HepG2 (cell line): ENCODE data around the gene SNX9. TPM values are rescaled to one million over a fixed set of nuclear protein-coding genes. Genes with fewer than 3 reads are reported as not detected.
A peak's percentile ranks its signal among the peaks of the same experiment; 100 is the strongest.

Source experiments
- ADNP ChIP-seq: sonication (generic); formaldehyde crosslinking; IDR thresholded peaks from 2 replicates; pipeline ENCODE4 v1.4.0; 2020; ENCODE audit warnings: missing genetic modification reagents
- EP300 ChIP-seq, 3 experiments: sonication (generic) in 1 of 3; formaldehyde crosslinking in 1 of 3; IDR thresholded peaks; 2 replicates each; pipeline versions ENCODE4 v1.5.1 to v1.6.1; 2011 to 2020; ENCODE audit warnings: low read depth in 2 of 3, low read length in 2 of 3, borderline replicate concordance in 1 of 3, improper control_type of control experiment in 1 of 3, mild to moderate bottlenecking in 1 of 3, missing genetic modification reagents in 1 of 3, moderate library complexity in 1 of 3
- FOSL1 ChIP-seq: sonication (generic); formaldehyde crosslinking; IDR thresholded peaks from 2 replicates; pipeline ENCODE4 v1.9.0; 2021; ENCODE audit warnings: missing genetic modification reagents, borderline replicate concordance
- MZF1 ChIP-seq: sonication (generic); formaldehyde crosslinking; IDR thresholded peaks from 2 replicates; pipeline ENCODE4 v1.8.1; 2023; ENCODE audit warnings: mild to moderate bottlenecking, missing genetic modification reagents, borderline replicate concordance
- ONECUT2 ChIP-seq: sonication (generic); formaldehyde crosslinking; IDR thresholded peaks from 2 replicates; pipeline ENCODE4 v1.4.0; 2020; ENCODE audit warnings: missing genetic modification reagents
- REPIN1 ChIP-seq: sonication (generic); formaldehyde crosslinking; IDR thresholded peaks from 2 replicates; pipeline ENCODE4 v1.8.0; 2022; ENCODE audit warnings: missing genetic modification reagents, low read depth, mild to moderate bottlenecking, borderline replicate concordance
- SOX6 ChIP-seq, 2 experiments: fragments of 450-650 bp in 1 of 2; sonication (generic) in 1 of 2; formaldehyde crosslinking in 1 of 2; IDR thresholded peaks; 2 replicates each; pipeline versions ENCODE4 v1.4.0 to v1.6.1; 2017 to 2020; ENCODE audit warnings: antibody characterized with exemption in 1 of 2, mild to moderate bottlenecking in 1 of 2, missing genetic modification reagents in 1 of 2
- SP2 ChIP-seq: sonication (generic); formaldehyde crosslinking; IDR thresholded peaks from 2 replicates; pipeline ENCODE4 v1.5.1; 2020; ENCODE audit warnings: mild to moderate bottlenecking, missing genetic modification reagents
- ZNF256 ChIP-seq: sonication (generic); formaldehyde crosslinking; conservative IDR thresholded peaks from 2 replicates; pipeline ENCODE4 v1.4.0; 2020; ENCODE audit warnings: missing genetic modification reagents
- ZNF335 ChIP-seq: sonication (generic); formaldehyde crosslinking; IDR thresholded peaks from 2 replicates; pipeline ENCODE4 v1.4.0; 2020; ENCODE audit warnings: missing genetic modification reagents
- ZNF564 ChIP-seq: sonication (generic); formaldehyde crosslinking; IDR thresholded peaks from 2 replicates; pipeline ENCODE4 v1.8.1; 2023; ENCODE audit warnings: mild to moderate bottlenecking, missing genetic modification reagents
- ZNF724P ChIP-seq: sonication (generic); formaldehyde crosslinking; IDR thresholded peaks from 2 replicates; pipeline ENCODE4 v1.8.0; 2022; ENCODE audit warnings: missing genetic modification reagents, borderline replicate concordance
- ZNF883 ChIP-seq: sonication (generic); formaldehyde crosslinking; IDR thresholded peaks from 2 replicates; pipeline ENCODE4 v1.5.1; 2020; ENCODE audit warnings: mild to moderate bottlenecking, missing genetic modification reagents; ENCODE audit errors: not compliant biosample characterization
- polyA plus RNA-seq, 8 experiments: library from polyadenylated mRNA; depleted of rRNA in 3 of 8; stranded (reverse) in 7 of 8; unstranded in 1 of 8; fragments of >200 nt; fragmentation: Illumina TruSeq in 4 of 8; extraction: Trizol in 4 of 8; gene quantifications; 2 replicates each; pipeline versions ENCODE4 v1.2.1 to v1.2.3, GENCODE V29; 2011 to 2016; ENCODE audit warnings: low read depth in 4 of 8, missing spikeins in 1 of 8, mixed read lengths in 1 of 8; ENCODE audit not compliant: insufficient read depth in 1 of 8
- total RNA-seq, 5 experiments: library from RNA; depleted of rRNA; stranded (reverse); fragments of >200 nt; fragmentation: Illumina TruSeq; extraction: Trizol; gene quantifications; 2 replicates each; pipeline ENCODE4 v1.2.3, GENCODE V29; 2016; ENCODE audit warnings: low read depth in 1 of 5
- TF ChIP-seq, protein P1 (sequence below): sonication (generic); formaldehyde crosslinking; IDR thresholded peaks from 2 replicates; pipeline ENCODE4 v1.9.0; 2021; ENCODE audit warnings: missing genetic modification reagents, borderline replicate concordance
- TF ChIP-seq, protein P2 (sequence below): sonication (generic); formaldehyde crosslinking; IDR thresholded peaks from 2 replicates; pipeline ENCODE4 v1.4.0; 2020; ENCODE audit warnings: low read depth, mild to moderate bottlenecking, missing genetic modification reagents
- TF ChIP-seq, protein P3 (sequence below): sonication (generic); formaldehyde crosslinking; IDR thresholded peaks from 2 replicates; pipeline ENCODE4 v1.4.0; 2020; ENCODE audit warnings: missing genetic modification reagents, borderline replicate concordance
- TF ChIP-seq, protein P4 (sequence below): sonication (generic); formaldehyde crosslinking; IDR thresholded peaks from 2 replicates; pipeline ENCODE4 v1.4.0; 2020; ENCODE audit warnings: missing genetic modification reagents; ENCODE audit errors: not compliant biosample characterization

SNX9 gene
- total and polyA plus RNA-seq, 2 of the 13 experiments (the other 11 are each of a cell fraction or from before 2014, with no cell fraction given): 21.9 to 36.0 TPM

DNA sequence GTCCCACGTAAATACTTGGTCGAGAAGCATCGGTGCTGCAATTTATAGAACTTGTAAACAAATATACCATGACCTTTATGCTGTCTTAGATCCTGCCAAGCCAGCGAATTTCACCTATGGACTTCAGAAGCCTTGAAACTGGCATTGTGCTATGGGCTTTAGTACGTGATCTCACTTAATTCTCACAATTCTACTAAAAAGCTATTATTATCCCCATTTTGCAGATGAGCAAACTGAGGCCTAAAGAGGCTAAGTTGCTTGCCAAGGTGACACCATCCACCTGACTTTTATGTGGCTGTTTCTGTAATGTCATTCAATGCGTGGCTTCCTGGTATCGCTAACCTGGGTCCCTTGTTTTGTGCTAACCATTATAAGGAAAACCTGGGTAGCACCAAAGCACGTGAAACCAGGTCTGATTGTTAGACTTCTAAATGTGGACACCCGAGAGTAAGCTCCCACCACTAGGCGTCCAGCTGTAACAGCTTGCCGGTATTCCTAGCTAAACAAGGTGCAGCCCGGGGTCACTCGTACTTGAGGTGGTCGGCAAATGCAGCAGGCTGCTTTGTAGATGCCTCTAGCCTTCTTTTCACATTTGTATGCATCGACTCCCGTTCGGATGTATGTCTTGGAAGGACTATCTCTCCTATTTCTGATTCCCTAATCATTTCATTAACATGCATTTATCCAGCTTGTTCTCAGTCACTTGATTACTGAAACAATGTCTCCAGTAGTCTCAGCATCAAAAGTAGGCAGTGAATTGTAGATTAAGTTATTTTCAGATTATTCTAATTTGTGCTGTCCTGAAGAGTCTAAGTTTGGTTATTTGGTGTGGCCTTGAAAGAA is 159.7 kb downstream of the SNX9 start (continued):
- TF ChIP-seq, protein P1, sequence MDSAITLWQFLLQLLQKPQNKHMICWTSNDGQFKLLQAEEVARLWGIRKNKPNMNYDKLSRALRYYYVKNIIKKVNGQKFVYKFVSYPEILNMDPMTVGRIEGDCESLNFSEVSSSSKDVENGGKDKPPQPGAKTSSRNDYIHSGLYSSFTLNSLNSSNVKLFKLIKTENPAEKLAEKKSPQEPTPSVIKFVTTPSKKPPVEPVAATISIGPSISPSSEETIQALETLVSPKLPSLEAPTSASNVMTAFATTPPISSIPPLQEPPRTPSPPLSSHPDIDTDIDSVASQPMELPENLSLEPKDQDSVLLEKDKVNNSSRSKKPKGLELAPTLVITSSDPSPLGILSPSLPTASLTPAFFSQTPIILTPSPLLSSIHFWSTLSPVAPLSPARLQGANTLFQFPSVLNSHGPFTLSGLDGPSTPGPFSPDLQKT (CRISPR knock-in tag): no peak
- TF ChIP-seq REPIN1 (no peak), ZNF564 (no peak), ZNF256 (CRISPR knock-in tag) (no peak), SOX6 (IDR thresholded peaks at IDR 0.05) (no peak), SOX6 (CRISPR knock-in tag; IDR thresholded peaks at IDR 0.05) (peak; percentile 40), FOSL1 (CRISPR knock-in tag) (no peak), ZNF335 (CRISPR knock-in tag) (no peak), EP300 (IDR thresholded peaks at IDR 0.05; ENCODE audit: low read depth in 2 of 2, low read length in 2 of 2) (no peak), EP300 (CRISPR knock-in tag; IDR thresholded peaks at IDR 0.05; ENCODE audit: borderline replicate concordance) (peak; percentile 46; the same call in 1 of the 2 replicates), ADNP (CRISPR knock-in tag) (peak; percentile 99), ONECUT2 (CRISPR knock-in tag) (no peak), ZNF883 (CRISPR knock-in tag) (no peak), SP2 (CRISPR knock-in tag) (0 out of 2 replicates have a peak, but pooled peaks have one; percentile 3), ZNF724P (CRISPR knock-in tag) (no peak), MZF1 (CRISPR knock-in tag) (0 out of 2 replicates have a peak, but pooled peaks have one; percentile 31)
- TF ChIP-seq, protein P2, sequence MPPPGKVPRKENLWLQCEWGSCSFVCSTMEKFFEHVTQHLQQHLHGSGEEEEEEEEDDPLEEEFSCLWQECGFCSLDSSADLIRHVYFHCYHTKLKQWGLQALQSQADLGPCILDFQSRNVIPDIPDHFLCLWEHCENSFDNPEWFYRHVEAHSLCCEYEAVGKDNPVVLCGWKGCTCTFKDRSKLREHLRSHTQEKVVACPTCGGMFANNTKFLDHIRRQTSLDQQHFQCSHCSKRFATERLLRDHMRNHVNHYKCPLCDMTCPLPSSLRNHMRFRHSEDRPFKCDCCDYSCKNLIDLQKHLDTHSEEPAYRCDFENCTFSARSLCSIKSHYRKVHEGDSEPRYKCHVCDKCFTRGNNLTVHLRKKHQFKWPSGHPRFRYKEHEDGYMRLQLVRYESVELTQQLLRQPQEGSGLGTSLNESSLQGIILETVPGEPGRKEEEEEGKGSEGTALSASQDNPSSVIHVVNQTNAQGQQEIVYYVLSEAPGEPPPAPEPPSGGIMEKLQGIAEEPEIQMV (CRISPR knock-in tag): 0 out of 2 replicates have a peak, but pooled peaks have one; percentile 16
- TF ChIP-seq, protein P3, sequence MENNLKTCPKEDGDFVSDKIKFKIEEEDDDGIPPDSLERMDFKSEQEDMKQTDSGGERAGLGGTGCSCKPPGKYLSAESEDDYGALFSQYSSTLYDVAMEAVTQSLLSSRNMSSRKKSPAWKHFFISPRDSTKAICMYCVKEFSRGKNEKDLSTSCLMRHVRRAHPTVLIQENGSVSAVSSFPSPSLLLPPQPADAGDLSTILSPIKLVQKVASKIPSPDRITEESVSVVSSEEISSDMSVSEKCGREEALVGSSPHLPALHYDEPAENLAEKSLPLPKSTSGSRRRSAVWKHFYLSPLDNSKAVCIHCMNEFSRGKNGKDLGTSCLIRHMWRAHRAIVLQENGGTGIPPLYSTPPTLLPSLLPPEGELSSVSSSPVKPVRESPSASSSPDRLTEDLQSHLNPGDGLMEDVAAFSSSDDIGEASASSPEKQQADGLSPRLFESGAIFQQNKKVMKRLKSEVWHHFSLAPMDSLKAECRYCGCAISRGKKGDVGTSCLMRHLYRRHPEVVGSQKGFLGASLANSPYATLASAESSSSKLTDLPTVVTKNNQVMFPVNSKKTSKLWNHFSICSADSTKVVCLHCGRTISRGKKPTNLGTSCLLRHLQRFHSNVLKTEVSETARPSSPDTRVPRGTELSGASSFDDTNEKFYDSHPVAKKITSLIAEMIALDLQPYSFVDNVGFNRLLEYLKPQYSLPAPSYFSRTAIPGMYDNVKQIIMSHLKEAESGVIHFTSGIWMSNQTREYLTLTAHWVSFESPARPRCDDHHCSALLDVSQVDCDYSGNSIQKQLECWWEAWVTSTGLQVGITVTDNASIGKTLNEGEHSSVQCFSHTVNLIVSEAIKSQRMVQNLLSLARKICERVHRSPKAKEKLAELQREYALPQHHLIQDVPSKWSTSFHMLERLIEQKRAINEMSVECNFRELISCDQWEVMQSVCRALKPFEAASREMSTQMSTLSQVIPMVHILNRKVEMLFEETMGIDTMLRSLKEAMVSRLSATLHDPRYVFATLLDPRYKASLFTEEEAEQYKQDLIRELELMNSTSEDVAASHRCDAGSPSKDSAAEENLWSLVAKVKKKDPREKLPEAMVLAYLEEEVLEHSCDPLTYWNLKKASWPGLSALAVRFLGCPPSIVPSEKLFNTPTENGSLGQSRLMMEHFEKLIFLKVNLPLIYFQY (CRISPR knock-in tag): peak; percentile 57; the same call in 1 of the 2 replicates
- TF ChIP-seq, protein P4, sequence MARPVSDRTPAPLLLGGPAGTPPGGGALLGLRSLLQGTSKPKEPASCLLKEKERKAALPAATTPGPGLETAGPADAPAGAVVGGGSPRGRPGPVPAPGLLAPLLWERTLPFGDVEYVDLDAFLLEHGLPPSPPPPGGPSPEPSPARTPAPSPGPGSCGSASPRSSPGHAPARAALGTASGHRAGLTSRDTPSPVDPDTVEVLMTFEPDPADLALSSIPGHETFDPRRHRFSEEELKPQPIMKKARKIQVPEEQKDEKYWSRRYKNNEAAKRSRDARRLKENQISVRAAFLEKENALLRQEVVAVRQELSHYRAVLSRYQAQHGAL (CRISPR knock-in tag): no peak
